Measurements from ENCODE around the gene COL13A1.

The COL13A1 gene

GRCh38 chr10:69913606-69914382, 112.1 kb downstream of the COL13A1 start:
- DNase-seq, result no peak

- DNase-seq, result peak; percentile 82
Observed at GRCh38 chr10:69914398-69915214, 112.9 kb downstream of the COL13A1 start.

GRCh38 chr10:69915215-69915560, 113.5 kb downstream of the COL13A1 start:
- DNase-seq, result no peak

- no peak for DNase-seq
Observed at GRCh38 chr10:69916118-69916517, 114.4 kb downstream of the COL13A1 start.

- DNase-seq, result no peak
Observed at GRCh38 chr10:69918036-69918435, 116.3 kb downstream of the COL13A1 start.

DNA sequence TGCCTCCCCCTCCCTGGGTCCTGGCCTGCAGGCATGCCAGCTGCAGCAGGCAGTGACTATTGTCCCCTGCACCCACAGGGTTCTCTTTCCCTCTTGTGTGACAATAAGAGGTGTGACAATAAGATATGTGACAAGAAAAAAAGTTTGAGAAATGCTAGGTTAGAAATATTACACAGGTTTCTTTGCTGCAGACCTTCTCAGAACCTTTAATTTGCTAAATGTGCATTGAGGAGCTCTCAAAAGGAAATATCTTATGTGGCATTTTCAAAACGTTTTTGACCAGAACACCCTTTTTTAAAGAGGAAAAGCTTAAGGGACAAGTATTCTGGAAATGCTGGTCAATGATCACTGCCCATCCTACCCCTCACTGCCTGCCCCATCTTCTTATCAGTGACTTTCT, 117.5 kb downstream of the COL13A1 start:
- no peak for DNase-seq

GRCh38 chr10:69925111-69925510, 123.4 kb downstream of the COL13A1 start:
- DNase-seq, result no peak

DNA sequence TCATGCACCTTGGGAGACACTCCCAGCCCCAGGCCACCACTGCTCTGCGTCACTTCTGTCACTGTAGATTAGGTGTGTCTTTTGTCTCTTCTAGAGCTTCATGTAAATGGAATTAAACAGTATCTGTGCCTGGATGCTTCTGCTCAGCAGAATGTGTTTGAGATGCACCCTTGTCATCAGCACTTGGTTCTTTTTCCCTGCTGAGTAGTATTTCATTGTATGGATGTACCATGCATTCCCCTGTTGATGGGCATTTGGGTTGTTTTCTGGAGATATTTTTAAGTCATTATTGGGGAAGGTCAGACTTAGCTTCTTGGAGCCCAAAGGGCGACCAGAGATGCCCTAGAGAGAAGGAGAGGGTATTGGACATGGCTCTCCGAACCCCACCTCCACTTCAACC, 126.6 kb downstream of the COL13A1 start:
- DNase-seq, result no peak

GRCh38 chr10:69929575-69929974, 127.9 kb downstream of the COL13A1 start:
- no peak for DNase-seq

DNA sequence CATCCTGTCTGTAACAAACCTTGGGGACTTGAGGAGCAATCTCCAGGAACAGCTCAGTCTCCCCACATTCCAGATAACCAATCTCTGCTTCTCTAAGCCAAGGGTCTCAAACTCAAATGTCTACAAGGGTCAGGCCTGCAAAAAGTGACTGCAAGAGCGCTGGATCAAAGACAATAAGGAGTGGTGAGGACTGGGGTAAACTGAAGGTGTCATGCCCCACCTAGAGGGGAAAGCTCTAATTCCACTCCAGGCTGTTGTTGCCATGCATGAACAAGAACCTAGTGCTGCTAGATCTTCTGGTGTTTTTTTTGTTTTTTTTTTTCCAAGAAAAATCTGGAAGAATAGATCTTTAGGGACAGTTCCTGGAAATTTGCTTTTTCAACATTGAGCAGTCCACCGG, 133.1 kb downstream of the COL13A1 start:
- no peak for DNase-seq

GRCh38 chr10:69936091-69936490, 134.4 kb downstream of the COL13A1 start:
- no peak for DNase-seq

- DNase-seq, result no peak
Observed at GRCh38 chr10:69938541-69938991, 136.9 kb downstream of the COL13A1 start.

DNA sequence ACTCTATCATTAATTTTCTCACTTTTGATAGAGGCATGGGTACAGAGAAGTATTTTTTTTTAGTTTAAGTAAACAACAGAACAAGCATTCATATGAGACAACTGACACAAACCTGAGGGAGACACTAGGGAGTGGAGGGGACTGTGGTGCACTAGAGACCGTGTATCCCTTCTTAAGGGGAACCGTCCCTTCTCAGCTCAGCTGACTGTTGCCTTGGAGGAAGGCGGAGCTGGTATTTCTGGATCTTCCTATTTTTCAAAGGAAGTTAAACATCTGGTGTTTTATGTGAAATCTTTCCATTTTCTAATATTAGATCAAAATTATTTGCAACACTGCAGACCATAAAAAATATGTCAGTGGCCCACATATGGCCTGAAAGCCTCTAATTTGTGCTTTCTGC, 137.4 kb downstream of the COL13A1 start:
- DNase-seq, result no peak

DNA sequence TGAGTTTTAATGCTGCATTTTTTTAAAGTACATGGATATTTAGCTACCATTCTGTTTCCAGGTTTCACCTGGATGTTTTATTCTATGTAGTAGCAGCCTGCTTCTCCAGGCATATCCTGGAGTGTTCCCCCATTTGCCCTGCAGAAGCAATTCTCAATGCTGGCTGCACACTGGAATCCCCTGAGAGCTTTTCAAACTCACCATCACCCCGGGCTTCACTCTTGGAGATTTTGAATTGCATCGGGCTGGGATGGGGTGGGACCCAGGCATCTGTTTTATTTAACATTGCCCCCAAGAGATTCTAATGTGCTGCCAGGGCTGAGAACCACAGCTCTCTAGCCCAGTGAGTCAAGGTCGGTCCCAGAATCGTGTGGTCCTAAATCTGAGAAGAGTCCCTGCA, 137.8 kb downstream of the COL13A1 start:
- DNase-seq, result no peak

DNA sequence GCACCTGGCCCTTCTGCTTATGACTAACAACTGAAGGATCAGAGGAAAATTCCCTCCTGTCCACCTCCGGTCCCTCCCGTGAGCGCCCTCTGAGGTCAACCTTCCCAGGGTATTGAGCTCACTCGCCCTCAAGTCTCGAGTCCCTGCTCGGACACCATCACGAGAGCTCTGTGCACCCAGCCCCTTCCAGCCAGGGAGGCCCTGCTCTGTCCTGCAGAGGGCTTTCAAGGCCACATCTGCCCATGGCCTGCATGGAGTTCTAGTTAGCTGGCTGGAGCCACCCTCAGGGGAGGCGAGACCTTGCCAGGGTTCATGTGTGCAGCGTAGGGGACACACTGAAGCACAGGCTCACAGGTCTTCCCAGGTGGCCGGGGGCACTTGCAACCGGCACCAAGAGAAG, 140.0 kb downstream of the COL13A1 start:
- DNase-seq, result no peak

DNA sequence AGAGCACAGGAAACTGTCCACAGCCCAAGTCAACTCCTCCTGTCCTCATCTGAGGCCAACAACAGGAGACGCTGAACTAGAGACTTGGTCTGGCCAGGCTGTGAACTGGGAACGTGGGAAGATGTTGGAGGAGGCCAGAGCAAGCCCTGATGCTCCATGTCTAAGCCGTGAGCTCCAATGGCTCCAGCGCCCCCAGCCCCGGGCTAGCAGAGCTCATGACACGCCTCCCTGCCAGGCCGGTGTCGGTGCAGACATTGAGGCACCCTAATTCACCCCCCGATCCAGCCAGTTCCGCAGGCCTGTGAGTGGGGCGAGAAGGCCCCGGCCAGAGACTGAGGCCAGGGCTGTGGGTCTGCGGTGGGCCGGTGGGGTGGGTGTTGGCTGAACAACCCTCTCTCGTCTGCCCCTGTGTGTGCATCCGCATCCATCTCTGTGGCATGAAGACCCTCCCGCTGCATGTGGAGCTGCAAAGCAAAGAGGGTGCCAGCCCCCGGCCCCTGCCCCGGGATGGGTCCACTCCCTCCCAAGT, 141.7 kb downstream of the COL13A1 start:
- DNase-seq, result no peak

DNA sequence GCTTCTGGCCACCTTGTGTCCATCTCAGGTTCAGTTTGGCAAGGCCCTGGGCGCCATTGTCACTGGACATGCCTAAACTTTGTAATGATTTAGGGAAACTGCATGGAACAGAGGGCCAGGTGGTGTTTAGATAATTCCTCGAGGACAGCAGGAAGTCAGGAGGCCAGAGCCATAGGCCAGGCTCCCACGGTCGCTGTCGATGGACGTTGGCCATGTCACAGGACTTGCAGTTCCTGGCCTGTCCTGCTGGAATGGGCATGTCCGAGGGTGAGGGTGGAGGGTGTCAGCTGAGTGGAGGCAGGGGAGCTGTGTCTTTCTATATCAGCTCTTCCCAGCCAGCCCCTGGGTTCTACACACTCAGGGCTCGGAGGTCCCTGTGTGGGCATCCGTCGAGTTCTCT, 143.1 kb downstream of the COL13A1 start:
- no peak for DNase-seq

- DNase-seq, result no peak
Observed at GRCh38 chr10:69948261-69948660, 146.6 kb downstream of the COL13A1 start.

DNA sequence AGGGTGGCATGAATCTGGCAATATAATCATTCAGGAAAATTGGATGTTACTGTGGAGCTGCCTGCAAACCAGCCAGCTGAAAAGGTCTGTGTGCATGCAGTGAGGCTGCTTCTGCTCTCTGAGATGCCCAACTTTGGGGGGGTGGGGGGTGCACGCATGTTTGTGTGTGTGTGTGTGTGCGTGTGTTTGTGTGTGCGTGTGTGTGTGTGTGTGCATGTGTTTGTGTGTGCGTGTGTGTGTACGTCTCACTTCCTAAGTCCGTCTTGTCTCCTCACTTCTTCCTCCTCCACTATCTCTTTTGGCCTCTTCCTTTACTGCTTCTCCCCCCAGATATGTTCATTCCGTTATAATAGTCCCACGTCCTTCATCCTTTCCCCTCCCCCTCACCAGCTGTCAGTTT, 148.1 kb downstream of the COL13A1 start:
- no peak for DNase-seq

DNA sequence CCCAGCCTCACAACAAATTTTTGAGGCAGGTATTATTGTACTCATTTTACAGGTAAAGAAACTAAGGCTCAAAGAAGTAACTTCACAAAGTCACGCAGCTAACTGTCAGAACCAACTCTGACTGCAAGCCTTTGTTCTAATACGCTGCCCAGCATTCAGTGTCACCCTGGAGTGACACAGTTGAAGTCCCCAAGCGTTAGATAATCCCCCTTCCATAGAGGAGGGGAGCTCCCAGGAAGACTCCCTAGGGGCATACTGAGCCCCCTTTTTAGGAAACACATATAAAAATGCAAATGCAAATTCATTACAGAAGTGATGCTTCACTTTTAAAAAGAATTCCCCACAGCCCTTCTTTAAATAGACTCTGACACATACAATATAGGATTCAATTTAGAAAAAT, 150.0 kb downstream of the COL13A1 start:
- DNase-seq, result no peak

GRCh38 chr10:69952069-69952800, 150.5 kb downstream of the COL13A1 start:
- no peak for DNase-seq

GRCh38 chr10:69952821-69953221, 151.1 kb downstream of the COL13A1 start:
- no peak for DNase-seq

DNA sequence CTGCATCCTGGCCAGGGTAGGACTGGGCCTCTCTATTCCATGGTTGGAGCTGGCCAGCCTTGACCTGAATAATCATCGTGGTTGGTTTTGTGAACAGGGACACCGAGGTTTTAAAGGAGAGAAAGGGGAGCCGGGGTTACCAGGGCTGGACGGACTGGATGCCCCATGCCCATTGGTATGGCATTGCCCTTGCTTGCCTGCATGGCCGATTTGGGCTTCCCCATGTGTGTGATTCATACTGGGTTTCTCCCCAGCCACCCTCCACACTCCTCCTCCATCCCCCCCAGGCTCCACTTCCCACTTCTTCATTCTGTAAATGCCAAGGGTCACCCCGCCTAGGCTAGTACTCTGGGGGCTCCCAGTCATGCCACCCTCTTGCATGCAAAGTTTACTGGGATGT, 152.1 kb downstream of the COL13A1 start:
- no peak for DNase-seq

Data from 8988T (cell line).